DND-41 (cell line): Measurements from ENCODE around the gene TFR2.

Experiments used
- CTCF ChIP-seq: IDR thresholded peaks from 2 replicates; pipeline ENCODE4 v1.5.1; 2012; ENCODE audit warnings: borderline replicate concordance, low read length, moderate library complexity, mild to moderate bottlenecking; ENCODE audit not compliant: poor library complexity, severe bottlenecking; ENCODE audit errors: extremely low read depth
- EZH2 ChIP-seq: IDR thresholded peaks from 3 replicates; pipeline ENCODE4 v1.6.1; 2012; ENCODE audit warnings: borderline replicate concordance, low read depth, mild to moderate bottlenecking, moderate library complexity, low read length, inconsistent platforms; ENCODE audit not compliant: severe bottlenecking

GRCh38 chr7:100685049-100685605 lies 43.8 kb upstream of the TFR2 start:
- no peak for TF ChIP-seq EZH2
- TF ChIP-seq CTCF = no peak
